BE2C (cell line): ENCODE measurements around the gene NCS1.
A peak's percentile ranks its signal among the peaks of the same experiment; 100 is the strongest.

ENCODE experiments used
- DNase-seq: peaks from one replicate; pipeline ENCODE4 v3.0.0-alpha.2; 2020
- H3K27me3 ChIP-seq: fragments of 250-450 bp; sonication (Bioruptor Pico); 2 replicates; pipeline ENCODE4 v1.5.1; 2020; ENCODE audit warnings: mild to moderate bottlenecking
- H3K36me3 ChIP-seq: fragments of 250-450 bp; sonication (Bioruptor Pico); 2 replicates; pipeline ENCODE4 v1.5.1; 2020; ENCODE audit warnings: mild to moderate bottlenecking
- H3K4me1 ChIP-seq: fragments of 250-450 bp; sonication (Bioruptor Pico); 2 replicates; pipeline ENCODE4 v1.5.1; 2020
- H3K4me3 ChIP-seq: 2 replicates; pipeline ENCODE4 v1.5.1; 2011; ENCODE audit warnings: low read depth, low read length
- H3K9me3 ChIP-seq: fragments of 250-450 bp; sonication (Bioruptor Pico); 2 replicates; pipeline ENCODE4 v1.5.1; 2020
- CTCF ChIP-seq: IDR thresholded peaks from 2 replicates; pipeline ENCODE4 v1.5.1; 2012; ENCODE audit warnings: mild to moderate bottlenecking, low read depth, low read length

NCS1 gene

GRCh38 chr9:130266236-130267098, 94.3 kb downstream of the NCS1 start:
- Histone ChIP-seq H3K4me1 (peaks cover 7% of the 10 kb centered on the region), H3K27me3 (no peaks in the 10 kb centered on the region), H3K36me3 (no peaks in the 10 kb centered on the region), H3K9me3 (no peaks in the 10 kb centered on the region), H3K4me3 (peak overlapping the region; percentile 46; the same call in 1 of the 2 replicates)
- TF ChIP-seq CTCF, result no peak
- DNase-seq, result no peak

GRCh38 chr9:130267930-130268329, 95.7 kb downstream of the NCS1 start:
- H3K4me1 ChIP-seq, result peaks cover 7% of the 10 kb centered on the region
- TF ChIP-seq CTCF, result no peak
- no peaks in the 10 kb centered on the region for H3K27me3 ChIP-seq
- no peaks in the 10 kb centered on the region for H3K9me3 ChIP-seq
- no peaks in the 10 kb centered on the region for H3K36me3 ChIP-seq
- no peak for DNase-seq
- H3K4me3 ChIP-seq, result no peak overlapping the region

- peak; percentile 44 for DNase-seq
- peaks cover 7% of the 10 kb centered on the region for H3K4me1 ChIP-seq
- H3K4me3 ChIP-seq, result no peak overlapping the region
- no peaks in the 10 kb centered on the region for H3K9me3 ChIP-seq
- no peaks in the 10 kb centered on the region for H3K36me3 ChIP-seq
- TF ChIP-seq CTCF, result no peak
- no peaks in the 10 kb centered on the region for H3K27me3 ChIP-seq
Observed at GRCh38 chr9:130268521-130269211, 96.5 kb downstream of the NCS1 start.

- no peak for DNase-seq
- Histone ChIP-seq H3K27me3 (no peaks in the 10 kb centered on the region), H3K36me3 (no peaks in the 10 kb centered on the region), H3K4me3 (no peak overlapping the region), H3K4me1 (peaks cover 7% of the 10 kb centered on the region), H3K9me3 (no peaks in the 10 kb centered on the region)
- no peak for TF ChIP-seq CTCF
Observed at GRCh38 chr9:130271473-130271872, 99.3 kb downstream of the NCS1 start.

GRCh38 chr9:130275156-130275555, 103.0 kb downstream of the NCS1 start:
- no peaks in the 10 kb centered on the region for H3K27me3 ChIP-seq
- H3K36me3 ChIP-seq, result no peaks in the 10 kb centered on the region
- no peaks in the 10 kb centered on the region; the same call in 1 of the 2 replicates for H3K4me1 ChIP-seq
- no peak overlapping the region for H3K4me3 ChIP-seq
- no peak for TF ChIP-seq CTCF
- H3K9me3 ChIP-seq, result no peaks in the 10 kb centered on the region
- DNase-seq, result no peak

- no peaks in the 10 kb centered on the region; the same call in 1 of the 2 replicates for H3K4me1 ChIP-seq
- no peak overlapping the region for H3K4me3 ChIP-seq
- no peaks in the 10 kb centered on the region for H3K36me3 ChIP-seq
- no peak for DNase-seq
- no peak for TF ChIP-seq CTCF
- no peaks in the 10 kb centered on the region for H3K9me3 ChIP-seq
- no peaks in the 10 kb centered on the region for H3K27me3 ChIP-seq
Observed at GRCh38 chr9:130276121-130276520, 103.9 kb downstream of the NCS1 start.
